GM12878 (cell line): ENCODE data around the gene HLA-F. TPM values are rescaled to one million over a fixed set of nuclear protein-coding genes. Genes with fewer than 3 reads are reported as not detected.

Source experiments
- ATAC-seq: fragments of 200-7000 bp; cut with Tn5 transposase; 3 replicates; pipeline ENCODE4 v1.9.1; 2020; ENCODE audit warnings: mild to moderate bottlenecking, moderate library complexity
- BruUV-seq: library from RNA; stranded (reverse); fragments of 400-500 nt; replicated peaks from 2 replicates; lab custom pipeline; 2021; lab: Mats Ljungman, UMichigan
- CTCF ChIA-PET: fragments of 300-600 bp; sonication (Branson Sonifier 250); formaldehyde crosslinking; extraction: SDS; loops from one replicate; lab custom pipeline; 2021; ENCODE audit warnings: inconsistent platforms; lab: Yijun Ruan, JAX
- POLR2A ChIA-PET: fragments of 350-600 bp; formaldehyde crosslinking; extraction: SDS; loops from one replicate; lab custom pipeline; 2021; ENCODE audit warnings: inconsistent platforms; lab: Charles Lee
- RAD21 ChIA-PET: fragments of 300-600 bp; sonication (Branson Sonifier 250); formaldehyde crosslinking; loops from one replicate; lab custom pipeline; 2023; ENCODE audit warnings: antibody characterized with exemption; ENCODE audit not compliant: unreplicated experiment; lab: Charles Lee
- SMC1A ChIA-PET: fragments of 300-600 bp; sonication (Branson Sonifier 250); formaldehyde crosslinking; loops from one replicate; lab custom pipeline; 2023; ENCODE audit not compliant: unreplicated experiment, uncharacterized antibody; lab: Charles Lee
- DNase-seq: peaks from one replicate; pipeline ENCODE4 v3.0.0-alpha.2; 2011; ENCODE audit warnings: low read depth, low spot score
- FAIRE-seq: peaks from 3 replicates; lab custom pipeline; 2011; peaks lifted over from hg19 to GRCh38; lab: Jason Lieb, UNC
- H2AFZ ChIP-seq: 2 replicates; pipeline ENCODE4 v1.6.0; 2011; ENCODE audit warnings: low read depth, low read length, control low read depth; ENCODE audit not compliant: control insufficient read depth
- H3K27ac ChIP-seq: 2 replicates; pipeline ENCODE4 v1.5.1; 2011; ENCODE audit warnings: control low read depth; ENCODE audit not compliant: control insufficient read depth, insufficient read depth
- H3K27me3 ChIP-seq, 2 experiments: replicated peaks in 1 of 2; 2 replicates each; pipeline versions ENCODE4 v1.6.0 to v1.6.1; 2011; ENCODE audit warnings: low read length in 1 of 2; ENCODE audit not compliant: control insufficient read depth in 2 of 2, insufficient read depth in 2 of 2
- H3K36me3 ChIP-seq, 2 experiments: 2 replicates each; pipeline ENCODE4 v1.5.1; 2011; ENCODE audit warnings: low read length in 1 of 2; ENCODE audit not compliant: control insufficient read depth in 2 of 2, insufficient read depth in 2 of 2
- H3K4me1 ChIP-seq: 2 replicates; pipeline ENCODE4 v1.6.1; 2011; ENCODE audit warnings: mild to moderate bottlenecking, low read length, moderate library complexity, mixed read lengths; ENCODE audit not compliant: control insufficient read depth, insufficient read depth
- H3K4me2 ChIP-seq: 2 replicates; pipeline ENCODE4 v1.6.0; 2011; ENCODE audit warnings: control low read depth; ENCODE audit not compliant: control insufficient read depth, insufficient read depth
- H3K4me3 ChIP-seq: fragments of 200-600 bp; sonication (generic); 2 replicates; pipeline ENCODE4 v1.5.1; 2016
- H3K79me2 ChIP-seq: 2 replicates; pipeline ENCODE4 v1.6.0; 2011; ENCODE audit warnings: low read length; ENCODE audit not compliant: control insufficient read depth, insufficient read depth
- H3K9ac ChIP-seq: 2 replicates; pipeline ENCODE4 v1.8.0; 2011; ENCODE audit warnings: low read length, control low read depth, mixed read lengths; ENCODE audit not compliant: control insufficient read depth, insufficient read depth
- H3K9me3 ChIP-seq: replicated peaks from 3 replicates; pipeline ENCODE4 v1.5.1; 2011; ENCODE audit warnings: mild to moderate bottlenecking, low read length; ENCODE audit not compliant: control insufficient read depth, insufficient read depth
- H4K20me1 ChIP-seq: 2 replicates; pipeline ENCODE4 v1.6.0; 2011; ENCODE audit not compliant: control insufficient read depth, insufficient read depth
- ATF7 ChIP-seq: fragments of 450-650 bp; IDR thresholded peaks from 2 replicates; pipeline ENCODE4 v1.6.1; 2016; ENCODE audit warnings: low read depth, mild to moderate bottlenecking
- CHD1 ChIP-seq: IDR thresholded peaks from 2 replicates; pipeline ENCODE4 v1.6.1; 2012; ENCODE audit warnings: low read depth, low read length, improper control_type of control experiment
- EZH2 ChIP-seq: IDR thresholded peaks from 2 replicates; pipeline ENCODE4 v1.6.1; 2012; ENCODE audit warnings: low read depth, mild to moderate bottlenecking, control low read depth, inconsistent platforms, low read length, borderline replicate concordance; ENCODE audit not compliant: control insufficient read depth
- FOXK2 ChIP-seq: fragments of 450-650 bp; IDR thresholded peaks from 2 replicates; pipeline ENCODE4 v1.6.1; 2017; ENCODE audit warnings: mild to moderate bottlenecking, moderate library complexity
- HDGF ChIP-seq: fragments of 450-650 bp; IDR thresholded peaks from 2 replicates; pipeline ENCODE4 v1.6.1; 2016; ENCODE audit warnings: antibody characterized with exemption
- KDM1A ChIP-seq: fragments of 200-600 bp; sonication (generic); IDR thresholded peaks from 2 replicates; pipeline ENCODE4 v1.6.1; 2016; ENCODE audit warnings: borderline replicate concordance
- KLF5 ChIP-seq: fragments of 450-650 bp; IDR thresholded peaks from 2 replicates; pipeline ENCODE4 v1.6.1; 2014; ENCODE audit warnings: mild to moderate bottlenecking; ENCODE audit not compliant: partially characterized antibody
- RFX5 ChIP-seq: IDR thresholded peaks from 2 replicates; pipeline ENCODE4 v1.6.1; 2011; ENCODE audit warnings: low read depth, low read length, improper control_type of control experiment
- YY1 ChIP-seq: IDR thresholded peaks from 2 replicates; pipeline ENCODE4 v1.6.1; 2011; ENCODE audit warnings: low read depth, mild to moderate bottlenecking, low read length
- ZNF622 ChIP-seq: fragments of 450-650 bp; IDR thresholded peaks from 2 replicates; pipeline ENCODE4 v1.6.1; 2017; ENCODE audit warnings: mild to moderate bottlenecking, inconsistent platforms
- WGBS: methylation state at CpG from one replicate; pipeline ENCODE4 v1.1.6; 2016; ENCODE audit warnings: low lambda C conversion rate; ENCODE audit not compliant: insufficient replicate concordance, insufficient coverage; ENCODE audit errors: missing lambda C conversion rate; 5-methylcytosine and 5-hydroxymethylcytosine counted together
- in situ Hi-C: fragments of 300-500 bp; cut with MboI; formaldehyde crosslinking; loops from 9 replicates; pipeline ENCODE4 v1.14.3; 2018; ENCODE audit warnings: mixed read lengths
- intact Hi-C: fragments of 100-400 bp; cut with micrococcal nuclease; formaldehyde crosslinking; loops from one replicate; pipeline ENCODE4 v1.14.2; 2022; ENCODE audit not compliant: unreplicated experiment
- polyA plus RNA-seq, 11 experiments: library from polyadenylated mRNA; depleted of rRNA in 4 of 11; unstranded in 6 of 11; stranded (reverse) in 5 of 11; fragments of >200 nt; fragmentation: Nextera tagmentation in 4 of 11; fragmentation: Illumina TruSeq in 1 of 11; extraction: Ambion mirVana in 4 of 11; extraction: Trizol in 1 of 11; gene quantifications; 1 replicate in 1 of 11; 2 replicates in 10 of 11; pipeline versions ENCODE4 v1.2.1 to v1.2.3, GENCODE V29; 2011 to 2016; ENCODE audit warnings: inconsistent platforms in 2 of 11, missing spikeins in 2 of 11, low read depth in 1 of 11
- total RNA-seq, 4 experiments: library from RNA; depleted of rRNA in 3 of 4; stranded (reverse); fragments of >200 nt in 3 of 4; fragmentation: Illumina TruSeq in 1 of 4; extraction: Trizol in 1 of 4; gene quantifications; 2 replicates each; pipeline versions ENCODE4 v1.2.1 to v1.2.3, GENCODE V29; 2013 to 2021
- TF ChIP-seq, protein P1 (sequence below): fragments of 450-650 bp; IDR thresholded peaks from 2 replicates; pipeline ENCODE4 v1.6.1; 2014; ENCODE audit warnings: mild to moderate bottlenecking

HLA-F gene
- total and polyA plus RNA-seq, 10 of the 15 experiments (the other 5 are each of a cell fraction or from before 2014, with no cell fraction given): 30.1 to 342 (median 145) TPM

DNA sequence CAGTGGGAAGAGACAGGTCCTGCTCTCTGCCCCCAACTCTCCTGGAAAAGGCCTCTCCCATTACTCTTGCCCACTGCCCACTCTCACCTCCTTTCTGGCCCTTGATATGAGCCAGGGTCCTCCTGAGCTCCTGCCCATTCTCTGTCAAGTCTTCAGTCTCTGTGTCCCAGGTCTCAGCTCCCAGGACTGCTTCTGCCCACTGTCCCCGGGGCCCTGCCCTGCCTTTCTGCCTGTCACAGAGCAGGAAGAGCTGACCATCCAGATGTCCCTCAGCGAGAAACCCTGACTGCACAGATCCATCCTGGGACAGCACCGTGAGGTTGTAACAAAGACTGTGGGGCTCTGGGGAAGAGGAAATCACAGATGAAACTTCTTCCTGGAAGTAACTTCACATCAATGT lies 22.2 kb downstream of the HLA-F start:
- Histone ChIP-seq H3K36me3 (no peaks in the 10 kb centered on the region), H3K9me3 (no peaks in the 10 kb centered on the region), H3K27me3 (no peaks in the 10 kb centered on the region), H2AFZ (no peak overlapping the region), H3K4me1 (peaks cover 5% of the 10 kb centered on the region), H4K20me1 (no peaks in the 10 kb centered on the region), H3K4me2 (no peak overlapping the region), H3K9ac (no peak overlapping the region), H3K27ac (no peak overlapping the region), H3K4me3 (no peak overlapping the region), H3K79me2 (no peaks in the 10 kb centered on the region)
- ChIA-PET RAD21 (no interaction called here), POLR2A (interaction anchor here (0.6 kb wide), 1 partner anchor 467 kb away, joined by 3 read pairs; no protein-coding TSS in a partner anchor), SMC1A (no interaction called here), CTCF (interaction anchor here (0.6 kb wide), 1 partner anchor 9 kb away, joined by 3 read pairs; no protein-coding TSS in a partner anchor)
- ATAC-seq: no peak
- in situ Hi-C loops (no loop called here), intact Hi-C loops (no loop called here)
- BruUV-seq: no TSS peak
- FAIRE-seq: no peak
- TF ChIP-seq, protein P1, sequence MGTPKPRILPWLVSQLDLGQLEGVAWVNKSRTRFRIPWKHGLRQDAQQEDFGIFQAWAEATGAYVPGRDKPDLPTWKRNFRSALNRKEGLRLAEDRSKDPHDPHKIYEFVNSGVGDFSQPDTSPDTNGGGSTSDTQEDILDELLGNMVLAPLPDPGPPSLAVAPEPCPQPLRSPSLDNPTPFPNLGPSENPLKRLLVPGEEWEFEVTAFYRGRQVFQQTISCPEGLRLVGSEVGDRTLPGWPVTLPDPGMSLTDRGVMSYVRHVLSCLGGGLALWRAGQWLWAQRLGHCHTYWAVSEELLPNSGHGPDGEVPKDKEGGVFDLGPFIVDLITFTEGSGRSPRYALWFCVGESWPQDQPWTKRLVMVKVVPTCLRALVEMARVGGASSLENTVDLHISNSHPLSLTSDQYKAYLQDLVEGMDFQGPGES: no peak
- 98% methylated on average over 3 of the region's 3 CpGs for WGBS
- no peak for DNase-seq

DNA sequence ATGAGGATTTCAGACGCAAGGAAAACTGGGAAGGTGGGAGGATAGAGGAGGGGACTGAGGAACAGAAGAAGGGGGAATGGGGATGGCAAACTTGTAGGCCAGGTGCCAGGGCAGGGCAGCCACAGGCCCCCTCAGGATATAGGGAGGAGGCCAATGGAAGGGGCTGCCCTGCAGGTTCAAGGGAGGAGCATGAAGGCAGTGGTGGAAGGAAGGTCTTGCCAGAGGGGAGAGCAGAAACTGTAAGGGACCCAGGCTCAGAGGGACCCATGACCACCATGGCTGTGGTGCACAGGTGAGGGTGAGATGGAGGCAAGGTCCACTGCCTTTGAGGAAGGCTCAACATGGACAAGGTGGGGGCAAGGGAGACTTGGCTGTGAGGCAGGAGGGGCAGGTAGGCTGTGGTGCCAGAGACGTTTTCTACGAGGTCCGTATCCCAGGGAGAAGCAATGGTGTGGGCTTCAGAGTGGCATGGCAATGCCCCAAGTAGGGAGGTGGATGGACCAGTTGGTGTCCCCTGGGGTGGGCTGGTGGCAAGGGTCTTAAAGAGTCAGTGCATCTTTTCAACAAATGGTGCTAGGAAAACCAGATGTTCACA lies 22.7 kb downstream of the HLA-F start:
- BruUV-seq: no TSS peak
- Histone ChIP-seq H3K4me1 (peaks cover 5% of the 10 kb centered on the region), H3K27ac (no peak overlapping the region), H3K9me3 (no peaks in the 10 kb centered on the region), H3K9ac (no peak overlapping the region), H3K4me2 (no peak overlapping the region), H3K4me3 (no peak overlapping the region), H2AFZ (no peak overlapping the region), H4K20me1 (no peaks in the 10 kb centered on the region), H3K36me3 (no peaks in the 10 kb centered on the region), H3K27me3 (no peaks in the 10 kb centered on the region), H3K79me2 (no peaks in the 10 kb centered on the region)
- intact Hi-C loops: no loop called here
- WGBS: 70% methylated on average over 4 of the region's 4 CpGs
- ChIA-PET SMC1A (no interaction called here), CTCF (no interaction called here), POLR2A (interaction anchor here (0.6 kb wide), 1 partner anchor 467 kb away, joined by 3 read pairs; no protein-coding TSS in a partner anchor), RAD21 (no interaction called here)
- ATAC-seq (no peak), FAIRE-seq (no peak), DNase-seq (no peak)
- in situ Hi-C loops: no loop called here
- no peak for TF ChIP-seq RFX5
- no peak for TF ChIP-seq KLF5
- TF ChIP-seq, protein P1: no peak
- no peak for TF ChIP-seq FOXK2
- no peak for TF ChIP-seq YY1
- TF ChIP-seq HDGF: no peak
- no peak for TF ChIP-seq CHD1
- TF ChIP-seq ZNF622: no peak
- TF ChIP-seq ATF7: no peak
- no peak for TF ChIP-seq EZH2
- no peak for TF ChIP-seq KDM1A
